Bronchial epithelial cell (primary cell): ENCODE data around the gene KLHL21. TPM values are rescaled to one million over a fixed set of nuclear protein-coding genes. Genes with fewer than 3 reads are reported as not detected.

Experiments used
- DNase-seq: peaks from one replicate; pipeline ENCODE4 v3.0.0-alpha.2; 2010; ENCODE audit warnings: low read depth
- FAIRE-seq: peaks from 2 replicates; lab custom pipeline; 2011; peaks lifted over from hg19 to GRCh38; lab: Jason Lieb, UNC
- H3K27me3 ChIP-seq: 2 replicates; pipeline ENCODE4 v1.5.1; 2011; ENCODE audit warnings: low read length; ENCODE audit not compliant: control insufficient read depth, insufficient read depth
- H3K36me3 ChIP-seq: 2 replicates; pipeline ENCODE4 v1.5.1; 2011; ENCODE audit warnings: low read length; ENCODE audit not compliant: control insufficient read depth, insufficient read depth
- H3K4me3 ChIP-seq: 2 replicates; pipeline ENCODE4 v1.5.1; 2011; ENCODE audit warnings: mild to moderate bottlenecking, low read depth, low read length, control low read depth
- CTCF ChIP-seq: IDR thresholded peaks from 2 replicates; pipeline ENCODE4 v1.5.1; 2011; ENCODE audit warnings: mild to moderate bottlenecking, moderate library complexity, low read length, control low read depth, inconsistent platforms; ENCODE audit not compliant: insufficient read depth, severe bottlenecking
- total RNA-seq: library from RNA; depleted of rRNA; stranded (reverse); fragments of >200 nt; gene quantifications from 2 replicates; pipeline ENCODE4 v1.2.1, GENCODE V29; 2014

Gene KLHL21
- total RNA-seq, 1 donor from 2014 or later, result 38.7 TPM

GRCh38 chr1:6627031-6627430 is 24.4 kb upstream of the KLHL21 start:
- TF ChIP-seq CTCF, result no peak
- H3K27me3 ChIP-seq, result no peaks in the 10 kb centered on the region
- DNase-seq, result no peak
- H3K4me3 ChIP-seq, result no peak overlapping the region
- peaks cover 19% of the 10 kb centered on the region for H3K36me3 ChIP-seq
- FAIRE-seq, result no peak

- peak; percentile 26 for DNase-seq
- no peak for FAIRE-seq
- peaks cover 25% of the 10 kb centered on the region for H3K36me3 ChIP-seq
- no peaks in the 10 kb centered on the region for H3K27me3 ChIP-seq
- TF ChIP-seq CTCF, result no peak
- H3K4me3 ChIP-seq, result peak overlapping the region; percentile 74
These were observed 23.0 kb upstream of the KLHL21 start for GRCh38 chr1:6625584-6626149.

GRCh38 chr1:6624710-6625583 is 22.3 kb upstream of the KLHL21 start, which contains the start of gene THAP3:
Gene THAP3, plus strand, starts transcription at chr1:6624868. Its CDS starts 351 bp downstream, at chr1:6625219.
- DNase-seq (peak; percentile 60), FAIRE-seq (no peak)
- H3K4me3 ChIP-seq, result peak within 1 kb of the TSS; percentile 74
- H3K27me3 ChIP-seq, result no peaks in the 10 kb centered on the region
- no peak for TF ChIP-seq CTCF
- H3K36me3 ChIP-seq, result peaks cover 29% of the 10 kb centered on the region

- TF ChIP-seq CTCF, result no peak
- Histone ChIP-seq H3K4me3 (no peak overlapping the region), H3K27me3 (no peaks in the 10 kb centered on the region), H3K36me3 (peaks cover 24% of the 10 kb centered on the region)
- FAIRE-seq (no peak), DNase-seq (no peak)
These were observed 20.7 kb upstream of the KLHL21 start for GRCh38 chr1:6623269-6623965.

GRCh38 chr1:6622396-6623152 is 19.9 kb upstream of the KLHL21 start:
- TF ChIP-seq CTCF, result no peak
- H3K27me3 ChIP-seq, result no peaks in the 10 kb centered on the region
- peak; percentile 28 for FAIRE-seq
- H3K36me3 ChIP-seq, result peaks cover 20% of the 10 kb centered on the region
- H3K4me3 ChIP-seq, result no peak overlapping the region
- no peak for DNase-seq
